ENCODE data around the gene ZNF423.
"Not testable (repeated sequence)": the region's sequence is repeated elsewhere in the genome, so short reads cannot be mapped to it uniquely, and the experiment has no call there.

ZNF423 gene

DNA sequence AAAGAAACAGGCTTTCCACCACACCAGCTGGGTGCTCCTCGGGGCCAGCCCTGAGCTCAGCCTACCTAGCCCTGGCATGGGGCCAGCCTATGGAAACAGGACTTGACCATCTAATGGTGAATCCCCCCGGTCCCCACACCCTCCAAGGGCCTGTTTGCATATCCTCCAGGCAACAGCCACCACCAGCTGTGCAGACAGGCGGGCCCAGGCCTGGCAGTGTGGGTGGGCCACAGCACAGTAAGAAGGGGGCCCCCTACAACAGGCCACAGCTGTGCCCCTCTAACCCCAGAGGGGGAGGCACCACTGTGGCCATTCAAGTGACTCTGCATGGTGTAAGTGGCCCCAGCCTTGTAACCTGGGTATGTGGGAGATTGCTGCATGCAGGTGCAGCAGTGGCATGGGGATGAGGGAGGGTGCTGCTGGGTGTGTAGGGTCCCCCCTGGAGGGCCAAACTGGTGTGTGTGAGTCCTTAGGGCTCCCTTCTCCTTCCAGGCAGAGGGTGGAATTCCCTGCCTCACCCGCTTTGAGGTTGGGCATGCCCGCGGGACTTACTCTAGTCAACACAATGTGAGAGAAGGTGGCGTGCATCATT is 334.1 kb downstream of the ZNF423 start:
- DNase-seq, result no peak

DNA sequence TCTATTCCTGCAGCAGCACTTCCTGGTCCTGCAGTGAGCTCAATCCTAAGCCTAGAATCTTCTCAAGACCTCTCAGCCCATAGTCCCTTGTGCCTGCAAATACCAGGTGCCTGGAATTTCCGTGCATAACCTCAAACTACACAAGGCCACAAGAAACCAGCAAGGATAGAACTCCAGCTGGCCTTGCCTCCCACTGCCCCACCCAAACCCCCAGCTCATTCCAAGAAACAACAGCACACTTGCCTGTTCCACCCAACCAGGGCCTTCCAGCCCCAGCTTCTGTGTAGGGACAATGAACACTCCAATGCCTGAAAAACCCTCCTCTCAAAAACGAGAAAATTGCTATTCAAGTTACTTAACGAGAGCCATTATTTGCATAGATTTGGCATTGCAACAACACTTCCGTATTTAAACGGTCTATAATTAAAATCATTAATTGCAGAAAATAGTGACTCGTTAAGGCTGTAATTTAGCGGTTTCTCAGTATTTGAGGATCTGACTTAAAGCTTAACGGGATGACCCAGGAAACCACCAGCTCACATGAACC is 335.3 kb downstream of the ZNF423 start:
- no peak for DNase-seq

DNA sequence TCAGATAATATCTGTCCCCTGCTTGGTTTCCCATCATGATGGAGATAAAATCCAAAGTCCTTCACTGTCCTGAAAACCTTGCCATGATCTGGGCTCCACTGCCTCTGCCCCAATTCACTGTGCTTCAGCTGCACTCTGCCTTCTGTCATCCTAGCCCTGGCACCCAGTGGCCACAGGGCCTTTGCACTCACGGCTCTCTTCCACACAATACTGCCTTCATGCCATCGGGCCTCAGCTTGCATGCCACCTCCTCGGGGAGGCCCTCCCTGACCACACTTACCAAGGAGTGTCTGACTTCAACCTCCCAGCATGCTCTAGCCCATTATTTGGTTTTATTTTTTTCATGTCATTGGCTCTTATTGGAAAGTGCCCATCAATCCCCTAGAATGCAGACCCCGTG is 336.2 kb downstream of the ZNF423 start:
- no peak for DNase-seq

DNA sequence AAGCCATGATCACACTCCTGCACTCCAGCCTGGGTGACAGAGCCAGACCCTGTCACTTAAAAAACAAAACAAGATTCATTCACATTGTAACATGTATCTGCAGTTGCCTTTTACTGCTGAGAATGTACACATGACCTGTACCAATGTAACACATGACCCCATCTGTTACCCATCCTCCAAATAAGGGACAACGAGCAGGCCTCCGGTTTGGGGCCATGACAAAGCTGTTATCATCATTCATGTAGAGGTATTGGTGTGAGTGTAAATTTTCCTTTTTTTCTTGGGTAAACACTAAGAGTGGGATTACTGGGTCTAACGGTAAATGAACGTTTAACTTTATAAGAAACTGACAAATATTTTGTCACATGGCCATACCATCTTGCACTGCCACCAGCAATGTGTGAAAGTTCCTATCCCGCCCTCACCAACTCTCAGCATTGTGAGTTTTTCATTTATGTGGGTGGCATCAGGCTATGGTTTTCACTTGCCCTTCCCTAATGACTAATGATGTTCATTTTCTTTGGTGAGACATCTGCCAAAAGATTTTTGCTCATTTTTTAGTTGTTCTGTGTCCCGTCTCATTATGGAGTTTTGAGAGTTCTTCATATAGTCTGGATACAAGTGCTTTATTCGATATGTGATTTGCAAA is 336.8 kb downstream of the ZNF423 start:
- DNase-seq, result no peak

DNA sequence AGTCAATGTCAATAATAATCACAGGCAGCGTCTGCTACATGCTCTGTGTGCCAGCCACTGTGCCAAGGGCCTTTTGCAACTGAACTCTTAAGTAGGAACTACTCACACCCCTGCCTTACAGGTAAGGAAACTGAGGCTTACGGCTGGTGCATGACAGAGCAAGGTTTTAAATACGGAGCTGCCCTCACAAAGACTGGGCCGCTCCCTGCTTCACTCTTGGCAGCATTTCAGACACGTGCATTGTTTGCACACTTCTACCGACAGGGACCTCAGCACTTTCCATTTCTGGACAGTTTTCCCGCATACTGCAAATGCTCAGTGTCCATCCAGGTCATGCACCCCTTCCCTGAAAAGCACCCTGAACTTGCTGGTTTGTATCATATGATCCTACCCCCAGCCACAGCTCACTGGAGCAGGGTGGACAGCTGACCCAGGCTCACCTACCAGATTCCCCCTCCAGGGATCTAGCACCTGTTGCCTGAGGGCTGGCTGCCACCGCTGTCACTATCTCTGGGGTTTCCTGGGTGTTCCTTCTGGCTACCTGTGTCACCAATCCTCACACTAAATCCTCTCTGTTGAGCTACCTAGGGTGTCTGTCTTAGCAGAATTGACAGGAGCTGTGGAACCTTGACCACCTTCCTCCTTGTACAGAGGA is 339.4 kb downstream of the ZNF423 start:
- DNase-seq, result no peak

DNA sequence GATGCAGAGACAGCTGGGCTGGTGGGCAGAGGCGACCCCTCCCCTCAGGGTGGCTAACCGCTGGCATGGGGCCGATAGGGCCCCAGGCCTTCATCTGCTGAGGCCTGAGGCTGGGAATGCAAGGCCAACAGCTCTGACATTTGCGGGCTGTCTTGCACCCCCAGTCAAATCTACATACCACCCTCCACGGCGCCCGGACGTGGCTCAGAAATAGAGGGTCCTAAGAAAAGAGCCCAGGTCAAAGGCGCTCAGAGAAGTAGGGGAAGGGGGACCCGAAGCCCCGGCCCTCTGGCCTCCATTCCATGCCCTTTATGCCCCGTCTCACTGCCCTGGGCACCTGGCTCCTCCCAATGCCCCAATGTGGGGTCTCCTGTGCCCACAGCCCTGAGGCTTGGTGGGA is 340.1 kb downstream of the ZNF423 start:
- DNase-seq, result no peak

DNA sequence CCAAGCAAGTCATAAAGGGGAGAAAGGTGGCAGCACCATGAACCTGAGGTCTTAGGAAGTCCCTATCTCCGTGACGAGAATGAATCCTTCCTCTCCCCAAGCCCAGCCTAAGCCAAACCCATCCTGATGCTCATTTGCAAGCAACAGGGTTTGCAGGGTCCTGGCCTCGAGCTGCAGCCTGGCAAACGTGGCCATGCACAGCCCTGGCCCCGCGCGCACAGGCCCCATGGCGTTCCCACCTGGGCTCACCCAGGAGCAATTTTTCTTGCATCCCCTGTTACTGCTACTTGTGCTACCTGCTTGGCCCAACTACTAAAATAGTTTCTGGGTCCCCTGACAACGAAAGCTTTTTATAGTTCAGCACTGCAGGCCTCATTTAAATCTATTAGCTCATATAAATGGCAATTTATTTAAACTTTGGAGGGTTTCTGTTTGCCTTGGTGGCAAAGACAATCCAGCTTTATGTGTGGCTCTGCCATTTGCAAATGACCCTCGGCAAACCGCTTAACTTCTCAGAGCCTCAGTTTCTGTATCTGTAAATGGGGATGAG is 340.8 kb downstream of the ZNF423 start:
- no peak for DNase-seq

DNA sequence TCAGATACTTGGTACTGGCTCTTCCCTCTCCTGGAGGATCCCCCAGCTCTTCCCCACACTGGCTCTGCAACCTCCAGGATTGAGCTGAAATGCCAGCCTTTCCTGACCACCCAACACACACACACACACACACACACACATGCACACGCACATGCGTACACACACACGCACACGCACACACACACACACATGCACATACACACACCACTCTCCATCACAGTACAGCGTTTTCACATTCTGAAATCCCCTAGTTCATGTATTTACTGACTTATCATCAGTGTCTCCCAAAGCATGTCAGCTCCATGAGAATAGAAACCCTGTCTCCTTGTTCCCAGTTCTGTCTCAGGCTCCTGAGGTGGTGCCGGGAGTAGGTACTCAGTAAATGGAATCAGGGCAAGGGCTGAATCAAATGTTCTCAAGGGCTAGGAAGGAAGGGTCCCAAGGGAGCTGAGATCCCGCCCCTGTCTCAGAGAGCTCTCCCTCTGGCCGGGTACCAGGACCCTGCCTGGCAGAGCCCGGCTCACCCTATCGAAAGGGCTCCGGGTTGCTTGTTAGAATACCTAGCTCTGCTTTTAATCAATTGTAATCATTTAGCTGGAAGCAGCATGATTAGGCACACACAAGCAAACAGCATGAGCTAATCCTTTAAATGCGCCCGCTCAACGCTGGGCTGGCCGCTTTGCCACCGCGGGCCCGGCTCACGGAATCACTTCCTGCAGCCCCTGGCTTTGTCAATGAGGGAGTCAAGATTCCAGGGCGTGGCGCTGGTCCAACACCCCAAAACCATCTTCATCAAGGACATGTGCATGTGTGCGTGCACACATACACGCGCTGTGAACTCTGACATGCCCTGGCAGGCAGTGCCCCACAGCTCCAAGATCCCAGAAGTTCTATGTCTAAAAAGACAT is 341.6 kb downstream of the ZNF423 start:
- no peak for DNase-seq

DNA sequence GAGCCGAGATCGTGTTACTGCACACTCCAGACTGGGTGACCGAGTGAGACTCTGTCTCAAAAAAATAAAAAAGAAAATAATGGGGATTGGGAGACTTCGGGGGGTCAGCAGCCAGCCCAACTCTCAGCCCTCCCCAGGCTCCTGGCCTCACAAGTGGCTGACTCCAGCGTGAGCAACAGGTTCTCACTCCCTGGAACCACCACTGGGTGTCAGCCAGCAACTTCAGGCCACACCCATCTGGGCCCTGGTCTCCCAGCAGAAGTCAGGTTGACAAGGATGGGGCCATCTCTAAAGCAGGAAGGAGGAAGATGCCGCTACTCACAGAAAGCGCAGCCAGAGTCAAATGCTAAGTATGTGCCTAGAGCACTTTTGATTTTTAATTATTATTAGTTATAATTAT is 342.9 kb downstream of the ZNF423 start:
- no peak for DNase-seq

DNA sequence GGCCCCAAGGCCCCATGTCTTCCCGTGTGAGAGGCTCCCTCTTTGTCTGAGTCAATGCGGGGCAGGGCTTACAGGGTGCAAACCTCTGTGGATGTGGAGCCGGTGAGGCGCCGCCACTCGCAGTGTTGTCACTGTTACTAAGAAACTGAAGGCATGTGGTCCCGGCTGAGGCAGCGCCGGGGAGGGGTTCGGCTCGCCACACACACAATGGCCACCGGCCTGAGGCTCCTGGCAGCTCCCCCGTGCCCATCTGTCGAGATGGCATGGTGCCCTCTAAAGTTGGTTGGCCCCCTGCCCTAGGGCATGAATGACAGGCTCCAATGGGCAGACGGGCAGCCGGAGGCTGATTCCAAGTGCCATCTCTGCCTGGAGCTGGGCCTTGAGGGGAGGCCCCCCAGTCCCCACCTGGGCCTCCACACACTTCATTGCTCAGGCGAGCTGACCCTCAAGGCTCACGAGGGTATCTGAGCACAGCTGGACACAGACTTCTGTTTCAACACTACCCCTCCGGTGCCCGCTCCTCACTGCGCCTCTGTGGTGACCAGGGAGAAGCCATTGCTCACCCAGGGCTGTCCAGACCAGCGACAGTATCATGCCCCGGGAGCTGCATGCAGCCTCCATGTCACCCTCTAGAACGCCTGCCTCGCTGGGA is 345.1 kb downstream of the ZNF423 start:
- no peak for DNase-seq

DNA sequence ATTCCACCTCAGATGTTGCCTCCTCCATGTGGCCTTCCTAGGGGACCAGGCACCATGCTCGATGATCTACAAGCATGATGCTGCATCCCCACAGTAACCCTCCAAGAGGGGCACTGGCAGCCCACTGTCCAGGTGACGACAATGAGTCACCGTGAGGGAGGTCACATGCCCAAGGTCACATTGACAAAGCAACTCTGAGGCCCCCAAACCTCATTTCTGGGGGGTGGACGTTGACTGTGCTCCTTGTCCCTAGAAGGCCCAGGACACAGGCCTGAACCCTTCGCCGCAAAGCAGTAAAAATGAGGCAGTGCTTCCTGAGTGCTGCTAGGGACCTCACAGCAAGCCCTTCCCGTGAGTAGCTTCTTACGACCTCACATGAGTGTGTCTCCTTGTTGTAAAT is 345.8 kb downstream of the ZNF423 start:
- DNase-seq, result no peak

DNA sequence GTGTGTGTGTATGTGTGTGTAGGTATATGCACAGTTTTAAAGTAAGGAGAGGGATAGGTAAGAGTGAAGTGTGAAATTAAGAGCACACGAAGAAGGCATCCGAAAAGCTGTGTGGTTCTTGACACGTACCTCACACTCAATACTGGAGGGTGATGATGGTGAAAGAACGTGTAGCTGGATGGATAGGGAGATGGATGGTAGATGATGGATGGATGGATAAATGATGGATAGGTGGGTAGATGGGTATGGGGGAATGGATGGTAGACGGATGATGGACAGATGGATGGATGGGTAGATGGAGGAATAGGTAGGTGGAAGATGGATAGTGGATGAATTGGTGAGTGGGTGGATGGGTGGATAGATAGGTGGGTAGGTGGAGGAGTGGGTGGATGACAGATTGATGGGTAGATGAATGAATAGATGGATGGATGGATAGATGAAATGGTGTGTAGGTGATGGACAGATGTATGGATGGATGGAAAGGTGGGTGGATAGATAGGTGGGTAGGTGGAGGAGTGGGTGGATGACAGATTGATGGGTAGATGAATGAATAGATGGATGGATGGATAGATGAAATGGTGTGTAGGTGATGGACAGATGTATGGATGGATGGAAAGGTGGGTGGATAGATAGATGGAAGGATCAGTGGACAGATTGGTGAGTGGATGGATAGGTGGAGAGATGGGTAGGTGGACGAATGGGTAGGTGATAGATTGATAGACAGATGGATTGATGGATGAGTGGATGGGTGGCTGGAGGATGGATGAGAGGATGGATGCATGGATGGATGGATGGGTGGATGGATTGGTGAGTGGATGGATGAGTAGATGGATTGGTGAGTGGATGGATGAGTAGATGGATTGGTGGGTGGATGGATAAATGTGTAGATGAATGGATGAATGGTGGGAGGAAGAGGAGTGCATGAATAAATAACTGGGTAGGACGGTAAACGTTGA is 349.6 kb downstream of the ZNF423 start:
- DNase-seq, result not testable (repeated sequence)

DNA sequence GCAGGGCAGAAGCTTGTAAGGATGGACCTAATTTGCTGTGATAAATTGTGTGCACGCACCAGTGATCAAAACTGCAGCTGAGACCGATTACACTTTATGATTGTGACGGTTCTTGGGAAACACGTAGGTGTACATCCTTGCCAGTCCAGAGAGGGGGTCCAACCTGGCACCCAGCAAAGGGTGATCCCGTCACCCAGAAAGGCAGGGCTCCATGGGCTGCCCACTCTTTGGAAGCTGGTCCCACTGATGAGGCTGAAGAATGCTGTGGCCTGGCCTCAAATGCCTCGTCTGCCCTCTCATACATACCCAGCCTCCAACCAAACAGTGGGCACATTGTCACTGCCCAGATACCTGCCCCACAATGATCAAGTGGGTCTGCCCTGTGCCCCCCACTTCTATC is 350.4 kb downstream of the ZNF423 start:
- DNase-seq, result no peak

DNA sequence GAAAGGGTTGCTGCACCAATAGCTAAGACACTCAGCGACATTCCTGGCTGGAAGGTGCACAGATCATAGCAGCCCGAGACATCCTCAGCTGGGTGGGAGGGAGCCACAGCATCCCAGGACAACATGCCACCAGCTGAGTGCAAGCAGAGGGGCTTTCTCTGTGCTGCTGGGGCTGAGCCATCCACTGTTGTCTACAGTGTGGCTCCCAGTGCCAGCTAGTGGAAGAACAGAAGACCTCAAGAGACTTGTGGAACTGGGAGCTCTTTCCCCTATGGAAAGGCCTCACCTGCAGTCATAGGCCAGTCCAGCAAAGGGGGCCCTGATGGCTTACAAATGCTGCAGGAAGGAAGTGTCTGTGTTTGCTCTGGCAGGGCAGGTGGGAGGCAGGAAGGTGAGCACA is 351.3 kb downstream of the ZNF423 start:
- DNase-seq, result no peak

DNA sequence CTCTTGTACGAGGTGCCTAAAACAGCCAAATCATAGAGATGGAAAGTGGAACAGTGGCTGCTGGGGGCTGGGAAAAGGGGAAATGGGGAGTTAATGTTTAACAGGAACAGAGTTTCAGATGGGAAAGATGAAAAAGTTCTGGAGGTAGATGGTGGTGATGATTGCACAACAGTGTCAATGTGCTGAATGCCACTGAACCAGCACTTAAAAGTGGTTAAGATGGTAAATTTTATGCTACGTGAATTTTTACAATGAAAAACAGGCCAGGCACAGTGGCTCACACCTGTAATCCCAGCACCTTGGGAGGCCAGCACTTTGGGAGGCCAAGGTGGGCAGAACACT is 351.9 kb downstream of the ZNF423 start:
- DNase-seq, result no peak

DNA sequence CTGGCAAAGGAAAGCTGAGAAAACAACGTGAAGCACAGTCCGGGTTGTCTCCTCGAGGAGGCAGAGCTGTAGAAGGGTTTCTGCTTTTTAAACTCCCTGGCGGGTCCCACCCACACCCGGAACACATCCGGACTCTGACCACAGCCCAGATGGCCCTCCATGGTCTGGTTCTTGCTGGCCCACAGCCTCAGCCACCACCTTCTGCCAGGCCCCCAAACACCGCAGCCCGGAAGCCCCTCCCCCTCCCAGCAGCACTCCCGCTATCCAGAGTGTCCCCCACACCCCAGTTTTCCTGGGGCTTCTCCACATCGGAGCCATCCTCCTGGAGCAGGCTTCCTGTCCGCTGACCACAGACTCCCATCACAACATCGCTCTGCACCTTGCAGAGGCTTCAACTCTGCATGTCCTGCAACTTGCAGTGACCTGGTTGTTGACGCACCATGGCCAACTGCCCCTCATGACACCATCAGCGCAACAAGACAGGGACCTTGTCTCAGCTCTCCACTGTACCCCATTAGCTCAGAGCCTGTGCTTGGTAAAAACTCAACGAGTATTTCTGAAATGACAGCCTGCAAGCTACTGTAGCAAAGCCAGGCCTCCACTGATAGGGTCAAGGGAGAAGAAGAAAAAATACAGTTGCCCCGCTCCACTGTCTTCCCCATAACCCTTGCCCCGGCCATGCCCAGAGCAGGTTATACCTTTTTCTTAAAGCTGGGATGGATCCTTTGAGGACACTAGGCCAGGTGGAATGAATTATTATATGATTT is 352.5 kb downstream of the ZNF423 start:
- no peak for DNase-seq

DNA sequence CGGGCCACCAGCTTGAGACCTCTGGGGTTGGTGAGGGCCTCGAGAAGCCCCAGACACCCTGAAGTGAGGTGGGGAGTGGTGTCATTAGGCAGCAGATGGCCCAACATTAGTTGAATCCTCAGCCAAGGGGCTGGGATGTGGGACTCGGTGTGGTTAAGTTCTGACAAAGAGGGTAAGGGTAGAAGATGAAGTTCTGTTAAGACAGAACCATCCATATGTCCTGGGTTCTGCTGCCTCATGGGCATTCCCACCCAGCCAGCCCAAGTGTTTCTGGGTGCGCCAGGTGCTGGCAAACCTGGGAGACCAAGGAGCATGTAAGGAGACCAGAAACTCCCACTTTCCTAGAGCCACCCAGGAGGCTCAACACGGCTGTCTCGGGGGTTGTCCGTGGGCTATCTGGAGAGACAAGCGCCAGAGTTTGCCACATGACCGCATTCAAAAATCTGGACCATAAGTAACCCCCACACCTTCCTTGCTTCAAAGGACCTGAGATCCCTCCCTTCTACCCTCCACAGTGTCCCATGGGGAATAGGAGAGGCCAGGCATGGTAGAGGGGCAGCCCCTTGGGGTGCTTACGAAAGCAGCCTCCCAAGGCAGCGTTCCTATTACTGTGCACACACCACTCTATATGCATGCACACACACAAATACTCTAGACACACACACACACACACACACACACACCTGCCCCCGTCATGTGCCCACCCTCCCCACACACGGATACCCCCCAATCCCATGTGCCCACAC is 353.6 kb downstream of the ZNF423 start:
- DNase-seq, result no peak

DNA sequence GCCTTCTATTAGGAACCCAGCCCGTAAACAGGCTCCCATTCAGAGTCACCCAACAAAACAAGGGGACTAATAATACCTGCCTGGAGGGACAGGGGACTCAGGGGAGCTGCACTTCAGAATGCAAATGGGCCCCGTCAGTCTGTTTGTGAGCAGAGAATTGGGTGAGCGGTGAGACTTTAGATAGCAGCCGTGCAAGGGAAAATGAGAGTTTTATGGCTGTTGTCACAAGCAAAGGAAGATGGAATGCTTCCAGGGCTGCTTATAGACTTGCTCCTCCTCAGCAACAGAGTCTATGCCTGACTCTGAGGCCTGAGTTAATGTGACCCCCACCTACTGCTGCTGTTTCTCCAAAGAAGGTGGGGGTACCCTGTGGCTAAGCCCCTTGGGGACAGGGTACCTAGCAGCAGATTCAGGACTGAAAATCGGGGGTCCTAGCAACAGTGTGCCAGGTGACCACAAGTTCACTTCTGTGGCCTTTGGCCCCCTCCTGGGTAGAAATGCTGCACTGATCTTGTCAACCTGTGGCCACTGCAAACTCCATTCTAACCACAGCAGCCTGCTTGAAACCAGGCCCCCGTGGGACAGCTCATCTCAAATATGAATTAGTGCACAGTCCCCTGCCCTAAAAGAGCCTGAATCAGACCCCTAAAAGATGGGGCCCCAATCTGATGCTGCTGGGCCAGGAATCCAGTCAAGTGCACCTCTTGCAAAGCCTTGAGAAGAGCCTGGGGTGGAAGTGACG is 355.9 kb downstream of the ZNF423 start:
- DNase-seq, result no peak

DNA sequence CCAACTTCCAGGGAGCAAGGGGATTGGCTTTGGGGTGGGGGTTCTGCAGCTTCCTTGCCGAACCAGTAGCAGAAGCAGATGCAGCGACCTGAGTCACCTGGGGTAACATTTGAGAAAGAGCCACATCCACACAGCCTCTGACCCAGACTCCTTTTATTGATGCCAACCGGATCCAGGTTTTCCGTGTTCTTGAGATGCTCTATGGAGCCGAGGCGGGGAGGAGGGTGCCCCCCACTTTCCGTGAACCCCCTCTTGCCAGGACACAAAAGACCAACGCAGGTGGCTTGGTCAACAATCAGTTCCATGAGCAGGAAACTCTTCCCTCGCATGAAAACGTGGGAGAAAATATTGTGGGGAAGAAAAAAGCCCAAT is 356.5 kb downstream of the ZNF423 start:
- no peak for DNase-seq
